IPS-NIHi11 (cell line): ENCODE measurements around the gene ERH.
"Not testable (repeated sequence)": the region's sequence is repeated elsewhere in the genome, so short reads cannot be mapped to it uniquely, and the experiment has no call there.

Experiments used
- DNase-seq: peaks from one replicate; pipeline ENCODE4 v3.0.0; 2012; ENCODE audit warnings: mixed read lengths, low spot score

ERH gene

DNA sequence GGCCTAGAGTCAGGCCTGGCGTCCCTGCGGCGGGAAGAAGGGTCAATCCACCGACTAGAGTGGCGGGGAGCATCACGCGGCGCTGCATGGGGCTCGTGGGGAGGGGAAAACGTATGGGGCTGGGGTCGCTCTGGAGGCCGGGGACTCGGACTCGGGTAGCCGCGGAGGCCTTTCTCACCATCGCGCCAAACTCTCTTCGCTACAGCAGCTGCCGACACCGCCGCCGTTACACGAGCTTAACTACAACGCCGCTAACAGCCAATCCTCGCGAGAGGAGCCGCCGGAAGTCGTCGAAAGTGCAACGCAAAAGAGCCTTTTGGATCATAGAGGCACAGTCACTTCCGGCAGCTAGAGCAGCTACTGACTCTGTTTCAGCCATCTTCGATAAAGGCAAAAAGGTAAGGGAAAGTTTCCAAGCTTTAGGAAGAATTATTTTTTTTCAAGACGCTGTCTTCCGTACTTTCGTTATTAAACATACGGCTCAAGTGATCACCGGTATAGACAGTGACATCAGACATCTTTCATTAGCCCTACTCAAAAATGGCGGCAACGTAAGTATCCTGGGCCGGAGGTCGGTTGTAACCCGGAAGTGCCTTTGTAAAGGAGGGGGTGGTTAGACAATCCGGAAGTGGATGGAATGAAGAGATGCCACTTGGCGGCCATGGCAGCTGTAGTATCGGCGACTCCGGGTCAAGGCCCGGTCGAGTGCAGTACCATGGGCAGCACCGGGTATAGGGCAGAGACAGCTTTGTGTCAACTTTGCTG is at the start of gene ERH, which contains the start of gene SLC39A9:
TSS of gene ERH (minus strand) at position 247 of the 765 bp plus-strand sequence. CDS start at position 181, 66 bp downstream.
TSS of gene SLC39A9 (plus strand) at position 640 of the 765 bp plus-strand sequence. CDS start 678 bp downstream, outside the sequence.
- peak; percentile 92 for DNase-seq

- DNase-seq, result no peak
Observed at GRCh38 chr14:69443296-69443805, 45.3 kb upstream of the ERH start.

DNA sequence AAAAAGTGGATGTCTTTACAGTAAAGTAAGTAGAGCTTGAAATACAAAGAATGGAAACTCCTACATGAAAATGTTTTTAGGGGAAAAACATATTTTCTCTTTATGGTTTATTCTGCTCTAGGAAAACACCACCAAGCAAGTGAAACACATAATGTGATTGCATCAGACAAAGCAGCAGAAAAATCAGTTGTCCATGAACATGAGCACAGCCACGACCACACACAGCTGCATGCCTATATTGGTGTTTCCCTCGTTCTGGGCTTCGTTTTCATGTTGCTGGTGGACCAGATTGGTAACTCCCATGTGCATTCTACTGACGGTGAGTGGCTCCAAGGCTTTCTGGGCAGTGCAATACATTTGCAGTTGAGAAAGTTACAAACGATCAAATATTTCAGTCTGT is 43.8 kb upstream of the ERH start:
- DNase-seq, result no peak

GRCh38 chr14:69439521-69440270 is 41.6 kb upstream of the ERH start:
- DNase-seq, result peak; percentile 44

- no peak for DNase-seq
Observed at GRCh38 chr14:69432364-69432763, 34.3 kb upstream of the ERH start.

DNA sequence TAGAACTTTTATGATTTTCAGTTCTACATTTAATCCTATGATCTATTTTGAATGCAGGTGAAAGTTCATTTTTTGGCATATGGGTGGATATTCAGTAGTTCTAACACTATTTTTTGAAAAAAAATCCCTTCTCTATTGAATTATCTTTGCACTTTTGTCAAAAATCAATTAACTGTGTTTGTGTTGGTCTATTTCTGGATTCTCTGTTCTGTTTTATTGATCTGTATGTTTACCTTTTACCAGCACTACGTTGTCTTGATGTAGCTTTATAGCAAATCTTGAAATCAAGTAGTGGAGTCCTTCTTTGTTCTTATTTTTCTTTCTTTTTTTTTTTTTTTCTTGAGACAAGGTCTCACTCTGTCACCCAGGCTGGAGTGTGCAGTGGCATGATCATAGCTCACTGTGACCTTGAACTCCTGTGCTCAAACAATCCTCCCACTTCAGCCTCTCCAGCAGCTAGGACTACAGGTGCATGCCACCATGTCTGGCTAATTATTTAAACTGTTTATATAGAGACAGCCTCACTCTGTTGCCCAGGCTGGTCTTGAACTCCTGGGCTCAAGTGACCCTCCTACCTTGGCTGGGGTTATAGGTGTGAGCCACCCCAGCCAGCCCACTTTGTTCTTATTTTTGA is 32.3 kb upstream of the ERH start:
- DNase-seq, result no peak

DNA sequence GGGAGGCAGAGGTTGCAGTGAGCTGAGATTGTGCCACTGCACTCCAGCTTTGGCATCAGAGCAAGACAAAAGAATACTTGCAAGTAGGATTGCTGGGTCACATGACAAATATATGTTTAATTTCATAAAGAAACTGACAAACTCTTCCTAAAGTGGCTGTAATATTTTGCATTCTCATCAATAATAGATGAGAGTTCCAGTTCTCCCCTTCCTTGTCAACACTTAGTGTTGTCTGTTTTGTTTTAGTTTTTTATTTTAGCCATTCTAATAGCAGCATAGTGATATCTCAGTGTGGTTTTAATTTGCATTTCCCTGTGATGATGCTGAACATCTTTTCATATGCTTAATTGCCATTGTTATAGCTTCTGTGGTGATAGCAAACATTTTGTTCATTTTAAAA is 31.5 kb upstream of the ERH start:
- DNase-seq, result no peak

DNA sequence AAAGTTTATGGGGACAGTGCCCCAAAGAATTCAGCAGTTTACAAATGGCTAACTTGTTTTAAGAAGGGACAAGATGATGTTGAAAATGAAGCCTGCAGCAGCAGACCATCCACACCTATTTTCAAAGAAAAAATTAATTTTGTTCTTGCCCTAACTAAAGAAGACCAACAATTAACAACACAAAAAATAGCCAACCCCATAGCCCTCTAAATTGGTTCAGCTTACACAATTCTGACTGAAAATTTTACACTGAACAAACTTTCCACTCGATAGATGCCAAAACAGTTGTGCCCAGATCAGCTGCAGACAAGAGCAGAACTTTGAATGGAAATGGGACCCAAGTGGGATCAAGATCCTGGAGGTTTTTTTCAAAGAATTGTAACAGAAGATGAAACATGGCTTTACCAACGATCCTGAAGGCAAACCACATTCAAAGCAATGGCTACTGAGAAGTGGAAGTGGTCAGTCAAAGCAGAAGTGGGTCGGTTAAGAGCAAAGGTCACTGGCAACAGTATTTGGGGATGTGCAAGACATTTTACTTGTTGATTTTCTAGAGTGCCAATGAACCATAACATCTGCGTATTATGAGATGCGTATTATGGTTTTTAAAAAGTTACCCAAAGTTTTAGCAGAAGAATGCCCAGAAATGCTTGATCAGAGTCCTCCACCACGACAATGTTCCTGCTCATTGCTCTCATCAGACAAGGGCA is 30.3 kb upstream of the ERH start:
- DNase-seq, result no peak

DNA sequence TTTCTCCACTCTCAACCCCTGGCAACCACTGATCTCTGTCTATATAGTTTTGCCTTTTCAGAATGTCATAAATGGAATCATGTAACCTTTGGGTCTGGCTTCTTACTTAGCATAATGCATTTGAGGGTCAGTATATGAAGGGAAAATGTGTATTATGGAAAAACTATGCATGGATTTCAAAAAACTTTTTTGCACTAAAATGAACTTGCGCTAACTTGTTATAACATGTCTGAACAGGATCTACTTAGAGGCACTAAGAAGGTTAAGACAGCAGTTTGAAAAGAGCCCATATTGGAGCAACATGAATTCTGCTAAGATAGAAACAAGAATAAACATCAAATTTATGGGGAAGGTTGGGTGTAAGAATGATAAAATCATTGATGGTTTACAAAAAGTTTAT is 29.5 kb upstream of the ERH start:
- DNase-seq, result no peak

- DNase-seq, result no peak
Observed at GRCh38 chr14:69424149-69424923, 26.2 kb upstream of the ERH start.

GRCh38 chr14:69423279-69423678 is 25.2 kb upstream of the ERH start:
- no peak for DNase-seq

DNA sequence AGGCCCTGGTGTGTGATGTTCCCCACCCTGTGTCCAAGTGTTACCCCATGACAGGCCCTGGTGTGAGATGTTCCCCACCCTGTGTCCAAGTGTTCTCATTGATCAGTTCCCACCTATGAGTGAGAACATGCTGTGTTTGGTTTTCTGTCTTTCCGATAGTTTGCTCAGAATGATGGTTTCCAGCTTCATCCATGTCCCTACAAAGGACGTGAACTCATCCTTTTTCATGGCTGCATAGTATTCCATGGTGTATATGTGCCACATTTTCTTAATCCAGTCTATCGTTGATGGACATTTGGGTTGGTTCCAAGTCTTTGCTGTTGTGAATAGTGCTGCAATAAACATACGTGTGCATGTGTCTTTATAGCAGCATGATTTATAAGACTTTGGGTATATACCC is 18.0 kb upstream of the ERH start:
- DNase-seq, result not testable (repeated sequence)

DNA sequence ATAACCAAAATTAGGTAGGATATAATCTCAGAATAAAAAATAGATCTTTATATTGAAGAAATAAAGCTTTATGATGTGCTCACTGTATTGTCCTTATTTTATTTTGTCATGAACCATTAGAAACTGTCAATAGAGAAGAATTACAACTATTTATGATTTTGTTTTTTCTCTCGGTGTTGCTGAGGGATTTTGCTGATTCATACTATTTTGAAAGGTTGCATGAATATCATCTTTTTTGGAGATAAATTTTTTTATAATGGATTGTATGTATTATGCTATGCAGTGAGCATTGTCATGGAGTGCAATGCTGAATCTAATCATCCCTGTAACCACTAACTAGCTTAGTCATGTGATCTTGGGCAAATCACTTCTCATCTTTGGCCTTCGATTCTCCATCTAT is 15.4 kb upstream of the ERH start:
- no peak for DNase-seq

DNA sequence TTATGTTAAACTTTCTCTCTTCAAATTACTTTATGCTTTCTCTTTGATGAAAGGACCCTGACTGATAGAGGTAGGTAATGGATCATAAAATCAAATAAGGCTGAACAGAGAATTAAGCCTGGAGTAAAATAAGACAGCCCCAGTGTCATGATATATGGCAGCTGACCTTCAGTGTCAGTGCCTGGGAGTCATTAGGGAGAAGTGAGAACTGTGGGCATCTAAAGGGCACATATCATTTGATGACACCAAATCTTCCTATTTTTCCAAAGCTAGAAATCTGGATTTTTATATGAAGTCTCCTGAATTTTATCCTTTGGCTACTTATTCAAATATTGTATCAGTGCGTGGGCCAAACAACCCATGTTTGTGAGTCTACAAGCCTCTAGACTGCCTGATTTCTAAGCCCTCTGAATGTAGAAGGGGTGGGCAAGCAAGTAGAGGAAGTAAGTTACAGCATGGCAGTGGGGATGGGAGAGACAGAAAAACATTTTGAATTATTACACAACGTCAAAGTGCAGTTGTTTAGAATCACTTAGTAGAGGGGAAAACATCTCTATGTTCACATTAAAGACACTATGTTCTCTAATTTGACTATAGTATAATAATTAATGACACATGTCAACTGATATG is 10.3 kb upstream of the ERH start:
- DNase-seq, result no peak

- no peak for DNase-seq
Observed at GRCh38 chr14:69405762-69406161, 7.7 kb upstream of the ERH start.

DNA sequence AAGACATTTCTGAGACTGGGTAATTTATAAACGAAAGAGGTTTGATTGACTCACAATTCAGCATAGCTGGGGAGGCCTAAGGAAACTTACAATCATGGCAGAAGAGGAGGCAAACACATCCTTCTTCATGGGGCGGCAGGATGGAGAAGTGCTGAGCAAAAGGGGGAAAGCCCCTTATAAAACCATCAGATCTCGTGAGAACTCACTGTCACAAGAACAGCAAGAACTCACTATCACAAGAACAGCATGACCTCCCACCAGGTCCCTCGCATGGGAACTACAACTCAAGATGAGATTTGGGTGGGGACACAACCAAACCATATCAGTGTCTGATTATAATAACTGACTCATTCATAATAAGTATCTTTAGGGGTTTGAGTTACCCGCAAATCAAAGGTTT is 6.8 kb upstream of the ERH start:
- no peak for DNase-seq

GRCh38 chr14:69404478-69404877 is 6.4 kb upstream of the ERH start:
- DNase-seq, result no peak

DNA sequence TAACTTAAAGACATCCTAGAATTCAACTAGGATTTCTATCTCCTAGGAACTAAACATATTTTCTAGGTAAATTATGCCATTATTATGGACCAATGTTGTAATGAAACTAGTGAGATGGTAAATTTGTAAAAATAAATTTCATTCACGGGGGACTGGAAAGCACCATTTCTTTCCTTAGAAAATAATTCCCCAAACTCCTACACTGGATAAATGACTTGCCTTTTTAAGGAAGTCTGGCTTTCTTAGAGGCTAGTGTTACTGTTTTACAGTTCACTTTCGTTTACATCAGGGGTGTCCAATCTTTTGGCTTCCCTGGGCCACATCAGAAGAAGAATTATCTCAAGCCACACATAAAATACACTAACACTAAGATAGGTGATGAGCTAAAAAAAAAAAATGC is 3.7 kb upstream of the ERH start:
- DNase-seq, result no peak

DNA sequence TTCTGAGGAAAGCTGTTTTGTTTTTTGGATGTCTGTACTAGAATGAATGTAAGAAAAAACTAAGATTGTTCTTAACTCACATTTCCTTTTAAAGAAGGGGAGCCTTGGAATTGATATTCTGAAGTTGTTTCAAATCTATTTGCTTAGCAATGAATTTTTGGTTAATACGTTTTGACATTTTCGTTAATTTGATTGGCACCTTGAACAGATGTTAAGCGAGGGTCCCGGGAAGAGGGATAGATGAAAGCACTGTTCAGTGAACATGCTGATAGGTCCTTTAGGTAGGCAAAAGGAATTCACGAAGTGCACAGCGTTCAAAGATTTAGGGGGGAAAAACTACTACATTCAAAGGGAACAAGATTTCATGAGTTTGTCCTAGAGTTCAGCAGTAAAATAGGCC is 2.1 kb upstream of the ERH start:
- DNase-seq, result no peak

DNA sequence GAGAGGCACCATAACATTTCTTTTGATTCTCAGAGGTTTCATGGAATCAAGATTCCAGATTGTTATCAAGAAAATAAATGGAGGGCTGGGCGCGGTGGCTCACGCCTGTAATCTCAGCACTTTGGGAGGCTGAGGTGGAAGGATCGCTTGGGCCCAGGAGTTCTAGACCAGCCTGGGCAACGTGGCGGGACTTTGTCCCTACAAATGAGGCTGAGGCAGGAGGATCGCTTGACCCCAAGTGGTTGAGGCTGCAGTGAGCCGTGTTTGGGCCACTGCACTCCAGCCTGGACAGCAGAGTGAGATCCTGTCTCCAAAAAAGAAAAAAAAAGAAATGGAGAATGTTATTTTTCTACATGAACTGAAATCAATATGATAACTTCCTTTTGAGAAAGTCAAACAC is 1.7 kb upstream of the ERH start:
- DNase-seq, result no peak

DNA sequence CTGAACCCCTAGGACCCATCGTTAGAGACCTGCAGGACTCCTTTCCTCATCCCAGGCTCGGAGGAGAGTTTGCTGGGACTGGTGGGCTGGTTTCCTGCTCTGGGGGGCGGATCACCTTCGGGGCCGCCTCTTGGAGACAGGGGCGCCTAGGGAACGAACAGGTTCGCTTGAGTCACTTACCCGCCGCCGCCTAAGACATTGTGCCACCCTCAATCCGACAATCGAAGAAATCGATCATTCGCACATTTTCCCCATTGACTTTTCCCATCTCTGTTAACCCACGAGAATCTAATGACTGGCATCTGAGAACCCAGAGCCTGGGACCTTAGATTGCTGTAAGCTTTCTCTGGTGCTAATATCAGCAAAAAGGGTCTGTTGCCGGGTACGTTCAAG is 715 bp upstream of the ERH start:
- no peak for DNase-seq
